Activated T-cell treated with anti-CD3 and anti-CD28 coated beads, Interleukin-2, amount 50 U/mL, for 24 hours (primary cell): Measurements from ENCODE around the gene SLC12A7.
"Not testable (repeated sequence)": the region's sequence is repeated elsewhere in the genome, so short reads cannot be mapped to it uniquely, and the experiment has no call there.

Experiments used
- DNase-seq: peaks from one replicate; pipeline ENCODE4 v3.0.0-alpha.2; 2020
- H3K27ac Mint-ChIP-seq: 2 replicates; pipeline ENCODE4 v1.8.0; 2020; ENCODE audit warnings: mild to moderate bottlenecking, mixed read lengths
- H3K27me3 Mint-ChIP-seq: 2 replicates; pipeline ENCODE4 v1.8.0; 2020; ENCODE audit warnings: mixed read lengths
- H3K36me3 Mint-ChIP-seq: 2 replicates; pipeline ENCODE4 v1.8.0; 2020; ENCODE audit warnings: low read depth, mixed read lengths
- H3K4me1 Mint-ChIP-seq: 2 replicates; pipeline ENCODE4 v1.8.0; 2020; ENCODE audit warnings: low read depth, mixed read lengths
- H3K4me3 Mint-ChIP-seq: 2 replicates; pipeline ENCODE4 v1.8.0; 2020; ENCODE audit warnings: mild to moderate bottlenecking, moderate library complexity, mixed read lengths
- H3K9me3 Mint-ChIP-seq: 2 replicates; pipeline ENCODE4 v1.8.0; 2020; ENCODE audit warnings: mixed read lengths

SLC12A7 gene

DNA sequence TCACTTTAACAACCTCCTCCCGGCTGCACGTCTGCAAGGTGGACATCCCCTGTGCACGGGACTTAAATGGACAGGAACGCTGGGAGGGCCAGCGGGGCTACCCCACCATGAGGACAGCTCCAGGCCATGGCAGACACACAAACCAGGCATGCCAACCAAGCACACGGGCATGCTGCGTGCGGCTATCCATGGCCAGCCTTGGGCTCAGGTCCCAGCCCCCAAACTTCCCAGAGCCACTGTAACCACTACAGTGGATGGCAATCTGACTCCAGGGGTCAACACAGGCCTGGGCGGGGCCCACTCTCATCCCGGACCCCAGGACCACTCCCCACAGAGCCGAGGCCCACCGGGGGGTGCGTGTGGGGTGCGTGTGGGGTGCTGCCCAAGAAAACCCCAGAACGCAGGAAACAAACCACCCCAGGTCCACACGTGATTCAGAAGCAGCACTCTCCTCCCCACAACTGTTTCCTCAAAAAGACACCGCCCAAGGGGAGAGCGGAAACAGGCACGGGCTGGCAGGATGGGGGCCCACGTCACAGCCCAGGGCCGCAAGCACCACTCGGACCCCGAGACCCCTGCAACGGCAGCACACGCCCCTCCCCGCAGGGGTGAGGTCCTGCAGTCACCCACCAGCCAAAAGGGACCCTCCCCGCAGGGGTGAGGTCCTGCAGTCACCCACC is 7.4 kb downstream of the SLC12A7 start:
- Mint-ChIP-seq H3K9me3 (no peaks in the 10 kb centered on the region), H3K4me3 (peak overlapping the region; percentile 69), H3K4me1 (peaks cover 92% of the 10 kb centered on the region), H3K36me3 (peaks cover 14% of the 10 kb centered on the region), H3K27ac (peak overlapping the region; percentile 93), H3K27me3 (no peaks in the 10 kb centered on the region)
- DNase-seq: peak; percentile 61

- Mint-ChIP-seq H3K4me1 (peaks cover 93% of the 10 kb centered on the region), H3K36me3 (peaks cover 12% of the 10 kb centered on the region), H3K4me3 (peak overlapping the region; percentile 69), H3K27me3 (no peaks in the 10 kb centered on the region), H3K9me3 (no peaks in the 10 kb centered on the region), H3K27ac (peak overlapping the region; percentile 93)
- no peak for DNase-seq
Measured at GRCh38 chr5:1103505-1104326, 8.1 kb downstream of the SLC12A7 start.

DNA sequence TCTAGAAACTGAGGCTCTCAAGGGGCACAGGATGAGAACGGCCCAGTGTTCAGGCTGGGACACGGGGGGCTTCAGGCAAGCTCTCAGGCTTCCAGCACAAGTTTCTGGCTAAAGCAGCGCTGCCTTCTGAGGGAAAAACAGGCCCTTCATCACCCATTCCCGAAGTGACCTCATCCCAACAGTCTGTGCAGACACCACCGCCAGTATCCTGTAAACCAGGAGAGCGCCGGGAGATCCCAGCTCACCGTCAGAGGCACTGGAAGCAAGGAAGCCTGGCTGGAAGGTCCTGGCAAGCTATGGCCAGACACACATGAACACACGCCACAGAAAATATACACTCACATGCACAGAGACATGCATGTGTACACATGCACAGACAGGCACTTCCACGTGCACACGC is 8.8 kb downstream of the SLC12A7 start:
- H3K4me3 Mint-ChIP-seq: peak overlapping the region; percentile 69
- H3K27me3 Mint-ChIP-seq: no peaks in the 10 kb centered on the region
- DNase-seq: no peak
- no peaks in the 10 kb centered on the region for H3K9me3 Mint-ChIP-seq
- peak overlapping the region; percentile 57 for H3K27ac Mint-ChIP-seq
- peaks cover 88% of the 10 kb centered on the region for H3K4me1 Mint-ChIP-seq
- peaks cover 12% of the 10 kb centered on the region for H3K36me3 Mint-ChIP-seq

- Mint-ChIP-seq H3K9me3 (no peaks in the 10 kb centered on the region), H3K4me1 (peaks cover 84% of the 10 kb centered on the region), H3K4me3 (no peak overlapping the region), H3K36me3 (peaks cover 10% of the 10 kb centered on the region), H3K27ac (peak overlapping the region; percentile 44), H3K27me3 (no peaks in the 10 kb centered on the region)
- no peak for DNase-seq
Measured at GRCh38 chr5:1101961-1102713, 9.7 kb downstream of the SLC12A7 start.

DNA sequence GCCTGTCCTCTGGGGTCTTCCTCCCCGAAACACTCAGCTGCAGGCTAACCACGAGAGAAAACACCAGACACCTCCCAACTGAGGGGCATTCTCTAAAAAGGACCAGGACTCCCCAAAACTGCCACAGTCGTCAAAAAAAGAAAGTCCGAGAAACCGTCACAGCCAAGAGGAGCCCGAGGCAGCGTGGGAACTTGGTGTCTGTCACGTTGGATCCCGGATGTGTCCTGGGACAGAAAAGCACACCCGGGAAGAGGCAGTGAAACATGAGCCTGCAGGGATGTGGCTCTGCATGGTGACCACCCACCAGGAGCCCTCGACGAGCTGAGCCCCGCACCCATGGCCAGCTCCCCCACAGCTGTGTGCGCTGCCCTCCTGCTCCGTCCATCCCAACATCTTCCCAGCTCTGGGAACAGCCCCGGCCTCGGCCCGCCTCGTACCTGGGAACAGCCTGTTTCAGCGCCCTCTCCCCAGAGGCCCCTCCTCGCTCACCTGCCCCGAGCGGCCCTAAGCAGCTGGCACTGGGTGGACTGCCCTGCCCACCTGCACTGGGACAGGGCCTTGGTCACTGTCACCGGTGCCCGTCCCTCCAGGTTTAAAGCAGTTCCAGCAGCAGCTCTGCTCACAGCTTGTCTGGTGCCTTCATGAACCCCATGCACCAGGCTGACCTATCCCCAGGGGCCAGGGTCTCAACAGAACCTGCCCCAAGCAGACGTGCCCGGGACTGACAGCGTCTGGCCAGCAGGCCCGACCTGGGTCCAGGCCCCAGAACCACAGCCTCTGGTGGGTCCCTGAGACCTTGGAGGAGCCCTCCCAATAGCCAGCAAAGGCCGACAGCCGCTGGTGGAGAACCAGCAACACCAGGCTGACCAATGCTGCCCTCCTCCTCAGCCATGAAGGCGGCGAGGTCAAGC is 10.9 kb downstream of the SLC12A7 start:
- H3K4me3 Mint-ChIP-seq: no peak overlapping the region
- no peak for DNase-seq
- H3K4me1 Mint-ChIP-seq: peaks cover 77% of the 10 kb centered on the region
- peak overlapping the region; percentile 61 for H3K27ac Mint-ChIP-seq
- H3K36me3 Mint-ChIP-seq: peaks cover 10% of the 10 kb centered on the region
- no peaks in the 10 kb centered on the region for H3K9me3 Mint-ChIP-seq
- H3K27me3 Mint-ChIP-seq: no peaks in the 10 kb centered on the region

- H3K4me3 Mint-ChIP-seq: no peak overlapping the region
- peaks cover 71% of the 10 kb centered on the region for H3K4me1 Mint-ChIP-seq
- peak overlapping the region; percentile 61 for H3K27ac Mint-ChIP-seq
- DNase-seq: no peak
- H3K9me3 Mint-ChIP-seq: no peaks in the 10 kb centered on the region
- peaks cover 17% of the 10 kb centered on the region for H3K36me3 Mint-ChIP-seq
- no peaks in the 10 kb centered on the region for H3K27me3 Mint-ChIP-seq
Measured at GRCh38 chr5:1099926-1100663, 11.8 kb downstream of the SLC12A7 start.

DNA sequence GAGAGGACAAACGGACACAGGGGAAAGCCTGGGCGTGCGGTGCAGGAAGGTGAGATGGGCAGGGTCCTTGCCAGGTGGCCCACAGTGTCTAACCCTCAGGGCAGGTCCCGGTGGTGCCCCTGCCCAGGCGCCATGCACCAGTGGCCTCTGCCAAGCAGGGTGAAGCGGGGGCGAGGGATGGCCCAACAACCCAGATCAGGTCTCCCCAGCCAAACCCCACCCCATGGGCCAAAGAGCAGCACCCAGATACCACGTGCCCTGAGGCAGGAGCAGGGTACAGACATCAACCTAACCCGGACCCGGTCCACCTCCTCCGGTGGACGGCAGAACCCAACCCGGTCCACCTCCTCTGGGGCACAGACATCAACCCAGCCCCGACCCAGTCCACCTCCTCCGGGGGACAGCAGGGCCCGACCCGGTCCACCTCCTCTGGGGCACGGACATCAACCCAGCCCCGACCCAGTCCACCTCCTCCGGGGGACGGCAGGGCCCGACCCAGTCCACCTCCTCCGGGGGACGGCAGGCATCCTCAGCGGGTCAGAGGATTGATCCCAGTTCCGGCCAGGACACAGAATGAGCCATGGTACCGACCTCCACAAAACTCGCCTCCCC is 12.8 kb downstream of the SLC12A7 start:
- H3K4me3 Mint-ChIP-seq: no peak overlapping the region

DNA sequence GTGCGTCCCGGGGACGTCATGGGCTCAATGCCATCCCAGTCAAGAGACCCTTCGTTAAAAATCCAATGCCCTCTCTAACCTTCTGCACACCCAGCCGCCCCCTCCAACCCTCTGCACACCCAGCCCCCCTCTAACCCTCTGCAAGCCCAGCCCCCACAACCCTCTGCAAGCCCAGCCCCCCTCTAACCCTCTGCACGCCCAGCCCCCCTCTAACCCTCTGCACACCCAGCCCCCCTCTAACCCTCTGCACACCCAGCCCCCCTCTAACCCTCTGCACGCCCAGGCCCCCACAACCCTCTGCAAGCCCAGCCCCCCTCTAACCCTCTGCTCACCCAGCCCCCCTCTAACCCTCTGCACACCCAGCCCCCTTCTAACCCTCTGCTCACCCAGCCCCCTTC is 13.9 kb downstream of the SLC12A7 start:
- not testable (repeated sequence) for DNase-seq, H3K27me3 Mint-ChIP-seq, H3K9me3 Mint-ChIP-seq, H3K27ac Mint-ChIP-seq, H3K4me3 Mint-ChIP-seq
- peaks cover 25% of the 10 kb centered on the region for H3K36me3 Mint-ChIP-seq
- H3K4me1 Mint-ChIP-seq: peaks cover 51% of the 10 kb centered on the region

More for the DNA sequence above, 12.8 kb downstream of the SLC12A7 start:
- H3K9me3 Mint-ChIP-seq: no peaks in the 10 kb centered on the region
- H3K27ac Mint-ChIP-seq: peak overlapping the region; percentile 50
- no peaks in the 10 kb centered on the region for H3K27me3 Mint-ChIP-seq
- H3K4me1 Mint-ChIP-seq: peaks cover 61% of the 10 kb centered on the region
- no peak for DNase-seq
- H3K36me3 Mint-ChIP-seq: peaks cover 24% of the 10 kb centered on the region

DNA sequence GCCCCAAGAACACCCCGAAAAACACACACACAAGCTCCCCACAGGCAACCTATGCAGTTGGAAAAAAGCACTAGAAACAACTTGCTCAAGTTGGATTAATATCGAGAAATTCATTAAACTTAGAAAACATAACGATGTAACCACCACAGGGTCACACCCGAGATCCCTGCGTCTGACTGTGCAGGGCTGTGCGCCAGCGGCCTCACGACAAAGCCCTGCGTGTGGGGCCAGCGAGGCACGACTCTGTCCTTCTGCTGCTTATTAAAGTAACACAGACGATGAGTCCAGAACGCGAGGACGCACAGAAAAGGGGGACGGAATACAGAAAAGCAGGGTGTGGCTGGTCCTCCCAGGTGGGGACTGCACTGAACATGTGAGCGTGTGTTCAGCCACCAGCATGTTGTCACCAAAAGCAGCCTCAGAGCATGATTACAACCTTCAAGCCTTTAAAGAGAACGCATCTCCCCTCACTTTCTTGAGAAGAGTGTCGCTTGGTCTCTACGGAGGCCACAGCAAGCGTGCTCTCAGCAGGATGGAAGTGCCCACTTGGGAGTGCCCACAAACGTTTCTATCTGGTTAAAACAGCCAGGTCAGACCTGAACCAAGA is 14.4 kb downstream of the SLC12A7 start:
- DNase-seq: no peak
- Mint-ChIP-seq H3K9me3 (no peaks in the 10 kb centered on the region), H3K4me1 (peaks cover 46% of the 10 kb centered on the region), H3K27me3 (no peaks in the 10 kb centered on the region), H3K36me3 (peaks cover 30% of the 10 kb centered on the region), H3K4me3 (no peak overlapping the region), H3K27ac (no peak overlapping the region)

- Mint-ChIP-seq H3K4me1 (peaks cover 40% of the 10 kb centered on the region), H3K27me3 (no peaks in the 10 kb centered on the region), H3K36me3 (peaks cover 36% of the 10 kb centered on the region), H3K4me3 (no peak overlapping the region), H3K9me3 (no peaks in the 10 kb centered on the region), H3K27ac (no peak overlapping the region)
- no peak for DNase-seq
Measured at GRCh38 chr5:1096838-1097237, 15.0 kb downstream of the SLC12A7 start.

DNA sequence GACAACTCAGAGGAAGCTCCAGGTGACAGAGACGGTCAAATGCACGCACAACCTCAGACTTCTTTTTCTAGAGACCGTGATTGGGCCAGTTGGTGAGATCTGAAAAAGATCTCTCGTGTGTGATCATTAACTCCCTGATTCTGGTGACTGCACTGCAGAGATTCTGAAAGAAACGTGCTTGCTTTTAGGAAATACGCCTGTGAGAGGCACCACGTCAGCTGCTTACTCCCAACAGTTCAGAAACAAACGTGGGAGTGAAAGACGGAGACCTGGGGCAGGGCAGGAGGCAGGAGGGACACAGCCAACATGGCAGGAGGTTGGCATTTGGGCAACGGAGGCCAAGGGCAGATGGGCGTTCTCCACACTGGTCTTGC is 15.9 kb downstream of the SLC12A7 start:
- Mint-ChIP-seq H3K9me3 (no peaks in the 10 kb centered on the region), H3K27me3 (no peaks in the 10 kb centered on the region), H3K36me3 (peaks cover 45% of the 10 kb centered on the region), H3K4me3 (no peak overlapping the region), H3K27ac (peak overlapping the region; percentile 33), H3K4me1 (peaks cover 35% of the 10 kb centered on the region)
- DNase-seq: no peak

DNA sequence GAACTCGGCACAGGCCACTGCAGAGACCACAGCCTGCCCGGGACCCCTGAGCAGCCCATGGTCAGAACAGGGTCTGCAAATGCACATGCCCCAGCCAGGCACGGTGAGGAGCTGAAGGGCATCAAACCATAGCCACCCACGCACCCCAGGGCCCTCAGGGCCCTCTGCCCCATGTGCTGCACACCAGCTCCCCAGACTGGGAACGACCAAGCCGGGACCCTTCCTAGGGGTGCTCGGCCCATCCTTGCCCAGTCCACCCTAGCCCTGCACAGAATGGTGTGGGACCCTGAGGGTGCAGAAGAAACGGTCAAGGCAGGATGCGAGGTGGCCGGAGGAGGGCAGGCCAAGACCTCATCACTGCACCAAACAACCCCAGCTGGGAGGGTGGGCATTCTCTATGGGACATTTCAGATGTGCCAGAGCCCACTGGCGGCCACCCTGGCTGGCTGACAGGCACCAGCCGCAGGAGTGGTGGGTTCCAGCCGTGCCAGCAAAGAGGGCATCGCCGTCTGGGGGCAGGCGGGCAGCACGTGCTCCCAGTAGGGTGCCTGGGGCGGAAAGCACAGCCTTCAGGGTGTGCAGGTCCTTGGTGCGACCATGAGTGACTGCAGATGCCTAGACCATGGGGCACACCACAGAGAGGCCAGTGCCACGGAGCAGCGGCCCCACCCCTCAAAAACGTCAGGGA is 16.4 kb downstream of the SLC12A7 start:
- Mint-ChIP-seq H3K27ac (no peak overlapping the region), H3K9me3 (no peaks in the 10 kb centered on the region), H3K4me1 (peaks cover 30% of the 10 kb centered on the region), H3K36me3 (peaks cover 48% of the 10 kb centered on the region), H3K27me3 (no peaks in the 10 kb centered on the region), H3K4me3 (no peak overlapping the region)
- DNase-seq: no peak
